BJ (cell line): Measurements from ENCODE around the gene MAFG. TPM values are rescaled to one million over a fixed set of nuclear protein-coding genes. Genes with fewer than 3 reads are reported as not detected.

Experiments
- CTCF ChIA-PET: fragments of 350-600 bp; formaldehyde crosslinking; extraction: SDS; loops from one replicate; lab custom pipeline; 2021; ENCODE audit warnings: antibody characterized with exemption, inconsistent platforms; lab: Yijun Ruan, JAX
- POLR2A ChIA-PET: fragments of 300-600 bp; sonication (Branson Sonifier 250); formaldehyde crosslinking; extraction: SDS; loops from one replicate; lab custom pipeline; 2021; ENCODE audit warnings: antibody characterized with exemption; lab: Charles Lee
- DNase-seq: peaks from one replicate; pipeline ENCODE4 v3.0.0-alpha.2; 2011; ENCODE audit warnings: low read depth
- H3K27me3 ChIP-seq: 2 replicates; pipeline ENCODE4 v1.6.0; 2011; ENCODE audit warnings: low read length; ENCODE audit not compliant: control insufficient read depth, insufficient read depth
- H3K36me3 ChIP-seq: 2 replicates; pipeline ENCODE4 v1.5.1; 2011; ENCODE audit warnings: low read length; ENCODE audit not compliant: control insufficient read depth, insufficient read depth
- H3K4me3 ChIP-seq: 2 replicates; pipeline ENCODE4 v1.5.1; 2011; ENCODE audit warnings: low read depth, mild to moderate bottlenecking, control low read depth, low read length
- CTCF ChIP-seq: IDR thresholded peaks from 2 replicates; pipeline ENCODE4 v1.5.1; 2011; ENCODE audit warnings: low read depth, mild to moderate bottlenecking, control low read depth, inconsistent platforms, low read length, moderate library complexity; ENCODE audit not compliant: insufficient read depth
- polyA plus RNA-seq: library from polyadenylated mRNA; depleted of rRNA; stranded (reverse); fragments of >200 nt; gene quantifications from 2 replicates; pipeline ENCODE4 v1.2.3, GENCODE V29; 2011

Gene MAFG
- polyA plus RNA-seq, 1 experiment, result 20.6 TPM

GRCh38 chr17:81924557-81925532 lies 2.7 kb downstream of the MAFG start:
- POLR2A ChIA-PET, result interaction anchor here (0.6 kb wide), 1 partner anchor 414 kb away, joined by 3 read pairs; no protein-coding TSS in a partner anchor
- no peak overlapping the region for H3K4me3 ChIP-seq
- no peak for DNase-seq
- no peaks in the 10 kb centered on the region for H3K27me3 ChIP-seq
- CTCF ChIA-PET, result interaction anchor here (1.0 kb wide), 2 partner anchors 10 to 16 kb away, joined by 3 read pairs; no protein-coding TSS in a partner anchor
- peaks cover 17% of the 10 kb centered on the region for H3K36me3 ChIP-seq
- TF ChIP-seq CTCF, result no peak

- Histone ChIP-seq H3K4me3 (peak overlapping the region; percentile 29), H3K36me3 (peaks cover 21% of the 10 kb centered on the region), H3K27me3 (no peaks in the 10 kb centered on the region)
- ChIA-PET POLR2A (interaction anchor here (0.8 kb wide), 1 partner anchor 115 kb away, joined by 14 read pairs; no protein-coding TSS in a partner anchor), CTCF (interaction anchor here (1.0 to 1.6 kb wide), 4 partner anchors 11 to 189 kb away, joined by 3 to 6 read pairs (median 3); partner anchors contain the start of gene DCXR)
- DNase-seq, result no peak
- TF ChIP-seq CTCF, result no peak
These were observed 4.0 kb downstream of the MAFG start for GRCh38 chr17:81923302-81924260.

- Histone ChIP-seq H3K27me3 (no peaks in the 10 kb centered on the region), H3K4me3 (peak overlapping the region; percentile 29), H3K36me3 (peaks cover 21% of the 10 kb centered on the region)
- no peak for DNase-seq
- no peak for TF ChIP-seq CTCF
- CTCF ChIA-PET, result interaction anchor here (1.0 to 1.6 kb wide), 3 partner anchors 53 to 189 kb away, joined by 3 to 6 read pairs (median 3); partner anchors contain the start of gene DCXR
- POLR2A ChIA-PET, result interaction anchor here (0.8 kb wide), 1 partner anchor 116 kb away, joined by 14 read pairs; no protein-coding TSS in a partner anchor
These were observed 4.8 kb downstream of the MAFG start for GRCh38 chr17:81922566-81923301.

- no peak overlapping the region for H3K4me3 ChIP-seq
- CTCF ChIA-PET, result interaction anchor here (1.1 to 1.6 kb wide), 2 partner anchors 52 to 116 kb away, joined by 3 to 6 read pairs; partner anchors contain the start of gene DCXR
These were observed 5.5 kb downstream of the MAFG start for GRCh38 chr17:81921996-81922565.

More at GRCh38 chr17:81921996-81922565, 5.5 kb downstream of the MAFG start:
- POLR2A ChIA-PET, result no interaction called here
- no peaks in the 10 kb centered on the region for H3K27me3 ChIP-seq
- no peak for TF ChIP-seq CTCF
- peaks cover 21% of the 10 kb centered on the region for H3K36me3 ChIP-seq
- DNase-seq, result no peak
